B cell (primary cell): ENCODE results near the gene CKAP5. TPM values are rescaled to one million over a fixed set of nuclear protein-coding genes. Genes with fewer than 3 reads are reported as not detected.

Experiments used
- ATAC-seq: fragments of 200-7000 bp; cut with Tn5 transposase; one replicate; pipeline ENCODE4 v1.10.0; 2021; ENCODE audit warnings: low read depth, mild to moderate bottlenecking, moderate number of reproducible peaks, moderate library complexity
- CTCF ChIA-PET: fragments of 350-600 bp; sonication (Branson Sonifier 250); formaldehyde crosslinking; loops from one replicate; lab custom pipeline; 2021; ENCODE audit warnings: antibody characterized with exemption, inconsistent platforms; lab: Charles Lee
- POLR2A ChIA-PET: fragments of 350-600 bp; sonication (Branson Sonifier 250); formaldehyde crosslinking; loops from one replicate; lab custom pipeline; 2021; ENCODE audit warnings: antibody characterized with exemption; lab: Charles Lee
- DNase-seq: peaks from one replicate; pipeline ENCODE4 v3.0.0; 2013
- H2AFZ ChIP-seq: 2 replicates; pipeline ENCODE4 v1.6.1; 2012; ENCODE audit warnings: mild to moderate bottlenecking, low read depth, low read length; ENCODE audit not compliant: insufficient read depth, poor library complexity, severe bottlenecking
- H3K27ac ChIP-seq, 2 donors: 1 replicate in 1 of 2; 2 replicates in 1 of 2; pipeline ENCODE4 v1.5.1; 2012 to 2013; ENCODE audit warnings: low read length in 2 of 2, mild to moderate bottlenecking in 2 of 2, moderate library complexity in 1 of 2
- H3K27me3 ChIP-seq, 4 experiments: fragments of 200-600 bp in 1 of 4; sonication (generic) in 1 of 4; replicated peaks in 1 of 4; 1 replicate in 2 of 4; 2 replicates in 2 of 4; pipeline versions ENCODE4 v1.6.1 to v1.7.0; 2013 to 2016; ENCODE audit warnings: low read length in 3 of 4, mild to moderate bottlenecking in 2 of 4, mixed read lengths in 1 of 4, moderate library complexity in 1 of 4; ENCODE audit not compliant: insufficient read depth in 4 of 4, control insufficient read depth in 3 of 4; ENCODE audit errors: control extremely low read depth in 1 of 4
- H3K36me3 ChIP-seq, 2 experiments: replicated peaks in 1 of 2; 1 replicate in 1 of 2; 2 replicates in 1 of 2; pipeline versions ENCODE4 v1.6.1 to v1.7.1; 2013; ENCODE audit warnings: low read length in 1 of 2; ENCODE audit not compliant: insufficient read depth in 2 of 2, control insufficient read depth in 1 of 2; ENCODE audit errors: control extremely low read depth in 1 of 2, extremely low read depth in 1 of 2
- H3K4me1 ChIP-seq, 2 donors: fragments of 200-600 bp in 1 of 2; sonication (generic) in 1 of 2; 1 replicate in 1 of 2; 2 replicates in 1 of 2; pipeline versions ENCODE4 v1.5.1 to v1.6.1; 2013 to 2017; ENCODE audit warnings: low read length in 2 of 2; ENCODE audit not compliant: control insufficient read depth in 2 of 2, insufficient read depth in 2 of 2
- H3K4me2 ChIP-seq: replicated peaks from 2 replicates; pipeline ENCODE3; 2012; ENCODE audit warnings: mild to moderate bottlenecking, low read depth, low read length; ENCODE audit not compliant: poor library complexity, severe bottlenecking
- H3K4me3 ChIP-seq, 5 experiments: fragments of 200-600 bp in 1 of 5; sonication (generic) in 1 of 5; 1 replicate in 3 of 5; 2 replicates in 2 of 5; pipeline versions ENCODE4 v1.5.1 to v1.7.0; 2011 to 2016; ENCODE audit warnings: low read length in 4 of 5, mild to moderate bottlenecking in 4 of 5, low read depth in 2 of 5, control low read depth in 1 of 5, moderate library complexity in 1 of 5; ENCODE audit not compliant: insufficient read depth in 1 of 5; ENCODE audit errors: control extremely low read depth in 1 of 5, extremely low read depth in 1 of 5
- H3K79me2 ChIP-seq: fragments of 200-600 bp; sonication (generic); one replicate; pipeline ENCODE4 v1.6.0; 2016; ENCODE audit warnings: low read length; ENCODE audit not compliant: control insufficient read depth, insufficient read depth
- H3K9ac ChIP-seq: fragments of 200-600 bp; sonication (generic); 2 replicates; pipeline ENCODE4 v1.6.1; 2017; ENCODE audit warnings: mild to moderate bottlenecking, low read length, moderate library complexity
- H3K9me3 ChIP-seq, 3 donors: one replicate each; pipeline versions ENCODE4 v1.6.1 to v1.7.1; 2013; ENCODE audit warnings: low read length in 2 of 3; ENCODE audit not compliant: control insufficient read depth in 2 of 3, insufficient read depth in 1 of 3; ENCODE audit errors: control extremely low read depth in 1 of 3
- H4K20me1 ChIP-seq: 2 replicates; pipeline ENCODE4 v1.6.0; 2012; ENCODE audit warnings: mild to moderate bottlenecking, low read length; ENCODE audit not compliant: insufficient read depth, control insufficient read depth, poor library complexity, severe bottlenecking
- H3K27ac Mint-ChIP-seq: one replicate; pipeline ENCODE4 v1.8.0; 2021; ENCODE audit warnings: mixed read lengths
- H3K27me3 Mint-ChIP-seq: one replicate; pipeline ENCODE4 v1.8.0; 2021; ENCODE audit warnings: mixed read lengths
- H3K4me1 Mint-ChIP-seq: one replicate; pipeline ENCODE4 v1.8.0; 2021; ENCODE audit warnings: mixed read lengths
- H3K4me3 Mint-ChIP-seq: one replicate; pipeline ENCODE4 v1.8.0; 2021; ENCODE audit warnings: mixed read lengths
- H3K9me3 Mint-ChIP-seq: one replicate; pipeline ENCODE4 v1.8.0; 2022; ENCODE audit warnings: mixed read lengths; ENCODE audit not compliant: insufficient read depth
- EZH2 ChIP-seq: IDR thresholded peaks from 2 replicates; pipeline ENCODE4 v1.6.1; 2012; ENCODE audit warnings: borderline replicate concordance, low read depth, mild to moderate bottlenecking, moderate library complexity, low read length; ENCODE audit not compliant: insufficient read depth, poor library complexity, severe bottlenecking
- WGBS: methylation state at CpG from one replicate; pipeline ENCODE4 v1.1.5; 2013; ENCODE audit warnings: missing lambda C conversion rate; ENCODE audit not compliant: insufficient coverage; 5-methylcytosine and 5-hydroxymethylcytosine counted together
- intact Hi-C: fragments of 100-400 bp; cut with micrococcal nuclease; formaldehyde crosslinking; loops from one replicate; pipeline ENCODE4 v1.10.0; 2022
- polyA plus RNA-seq: library from polyadenylated mRNA; depleted of rRNA; stranded (reverse); fragments of >200 nt; gene quantifications from 2 replicates; pipeline ENCODE4 v1.2.3, GENCODE V29; 2012
- total RNA-seq, 2 donors: library from RNA; stranded (reverse); fragments of 120-200 nt in 1 of 2; gene quantifications; 1 replicate in 1 of 2; 2 replicates in 1 of 2; pipeline versions ENCODE4 v1.2.3 to v1.2.4, GENCODE V29; 2013 to 2022
- TF ChIP-seq, protein P1 (sequence below): fragments of 200-600 bp; IDR thresholded peaks from one replicate; pipeline ENCODE4 v1.8.0; 2022; ENCODE audit warnings: antibody characterized with exemption, mild to moderate bottlenecking

The CKAP5 gene
- total and polyA plus RNA-seq, 2 donors (not counting 1 experiment from before 2014, with no cell fraction given): 7.3 to 54.3 TPM

- Histone ChIP-seq H3K36me3 (peaks cover 14 to 23% of the 10 kb centered on the region in 2 experiments), H3K27ac (no peak overlapping the region), H3K9ac (no peak overlapping the region), H3K79me2 (no peaks in the 10 kb centered on the region), H2AFZ (no peak overlapping the region), H3K4me3 (no peak overlapping the region), H4K20me1 (no peaks in the 10 kb centered on the region), H3K9me3 (no peaks in the 10 kb centered on the region), H3K4me2 (no peak overlapping the region), H3K27me3 (no peaks in the 10 kb centered on the region), H3K4me1 (no peaks in the 10 kb centered on the region)
- TF ChIP-seq, protein P1, sequence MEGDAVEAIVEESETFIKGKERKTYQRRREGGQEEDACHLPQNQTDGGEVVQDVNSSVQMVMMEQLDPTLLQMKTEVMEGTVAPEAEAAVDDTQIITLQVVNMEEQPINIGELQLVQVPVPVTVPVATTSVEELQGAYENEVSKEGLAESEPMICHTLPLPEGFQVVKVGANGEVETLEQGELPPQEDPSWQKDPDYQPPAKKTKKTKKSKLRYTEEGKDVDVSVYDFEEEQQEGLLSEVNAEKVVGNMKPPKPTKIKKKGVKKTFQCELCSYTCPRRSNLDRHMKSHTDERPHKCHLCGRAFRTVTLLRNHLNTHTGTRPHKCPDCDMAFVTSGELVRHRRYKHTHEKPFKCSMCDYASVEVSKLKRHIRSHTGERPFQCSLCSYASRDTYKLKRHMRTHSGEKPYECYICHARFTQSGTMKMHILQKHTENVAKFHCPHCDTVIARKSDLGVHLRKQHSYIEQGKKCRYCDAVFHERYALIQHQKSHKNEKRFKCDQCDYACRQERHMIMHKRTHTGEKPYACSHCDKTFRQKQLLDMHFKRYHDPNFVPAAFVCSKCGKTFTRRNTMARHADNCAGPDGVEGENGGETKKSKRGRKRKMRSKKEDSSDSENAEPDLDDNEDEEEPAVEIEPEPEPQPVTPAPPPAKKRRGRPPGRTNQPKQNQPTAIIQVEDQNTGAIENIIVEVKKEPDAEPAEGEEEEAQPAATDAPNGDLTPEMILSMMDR: peak; percentile 11
- no peak for TF ChIP-seq EZH2
- Mint-ChIP-seq H3K9me3 (no peaks in the 10 kb centered on the region), H3K27me3 (no peaks in the 10 kb centered on the region), H3K4me3 (no peak overlapping the region), H3K4me1 (no peaks in the 10 kb centered on the region), H3K27ac (no peak overlapping the region)
- intact Hi-C loops: no loop called here
- DNase-seq (peak; percentile 7), ATAC-seq (no peak)
- POLR2A ChIA-PET: no interaction called here
- CTCF ChIA-PET: no interaction called here
- 100% methylated on average over 1 of the region's 3 CpGs for WGBS
Measured at GRCh38 chr11:46808799-46809431, 37.2 kb downstream of the CKAP5 start.

GRCh38 chr11:46801694-46802470 lies 44.2 kb downstream of the CKAP5 start:
- H3K4me3 ChIP-seq: no peak overlapping the region
- Mint-ChIP-seq H3K4me3 (no peak overlapping the region), H3K4me1 (no peaks in the 10 kb centered on the region), H3K9me3 (no peaks in the 10 kb centered on the region), H3K27me3 (no peaks in the 10 kb centered on the region), H3K27ac (no peak overlapping the region)
- ChIA-PET CTCF (no interaction called here), POLR2A (interaction anchor here (0.6 kb wide), 1 partner anchor 1488 kb away, joined by 3 read pairs; no protein-coding TSS in a partner anchor)
- H3K36me3 ChIP-seq: peaks cover 5 to 16% of the 10 kb centered on the region in 2 experiments
- no peak for DNase-seq
- H3K27me3 ChIP-seq: no peaks in the 10 kb centered on the region
- ATAC-seq: no peak
- WGBS: 91% methylated on average over 4 of the region's 7 CpGs
- intact Hi-C loops: no loop called here
- H4K20me1 ChIP-seq: no peaks in the 10 kb centered on the region
- H3K9ac ChIP-seq: no peak overlapping the region
- no peaks in the 10 kb centered on the region for H3K4me1 ChIP-seq
- no peak overlapping the region for H2AFZ ChIP-seq
- no peaks in the 10 kb centered on the region for H3K9me3 ChIP-seq
- no peaks in the 10 kb centered on the region for H3K79me2 ChIP-seq
- TF ChIP-seq, protein P1: no peak
- no peak for TF ChIP-seq EZH2
- no peak overlapping the region for H3K27ac ChIP-seq
- H3K4me2 ChIP-seq: no peak overlapping the region
